Measurements from ENCODE around the gene AGK. TPM values are rescaled to one million over a fixed set of nuclear protein-coding genes. Genes with fewer than 3 reads are reported as not detected.

The AGK gene
- polyA plus RNA-seq, 1 donor, result 27.4 TPM

DNA sequence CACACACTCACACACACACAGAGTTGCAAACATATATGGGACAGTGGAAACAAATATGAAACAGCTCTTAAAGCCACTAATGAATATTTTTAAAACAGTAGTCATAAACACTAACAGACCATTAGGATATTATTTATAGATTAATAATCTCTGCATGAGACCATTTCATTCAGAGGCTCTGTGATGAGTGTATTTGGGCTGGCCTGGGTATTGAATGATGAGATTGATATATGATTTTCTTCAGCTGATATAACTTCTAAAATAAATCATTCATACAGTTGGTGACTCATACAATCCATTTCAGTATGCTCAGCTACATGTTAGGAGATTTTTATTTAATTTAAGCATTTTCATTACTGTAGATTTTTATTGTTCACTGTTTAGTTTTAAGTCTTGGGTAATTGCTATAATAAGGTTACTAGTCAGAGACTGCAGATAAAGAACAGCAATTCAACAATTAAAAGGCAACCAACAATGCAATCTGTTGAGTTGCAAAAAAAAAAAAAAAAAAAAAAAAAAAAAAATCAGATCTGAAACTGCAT lies 25.2 kb upstream of the AGK start:
- Histone ChIP-seq H3K36me3 (ENCODE audit: control insufficient read depth, insufficient read depth, low read length) (no peaks in the 10 kb centered on the region), H3K4me1 (ENCODE audit: control insufficient read depth, insufficient read depth, low read length) (no peaks in the 10 kb centered on the region), H3K27ac (ENCODE audit: low read length) (no peak overlapping the region), H3K4me3 (ENCODE audit: low read length) (no peak overlapping the region), H3K9me3 (ENCODE audit: control insufficient read depth, low read depth, low read length) (no peaks in the 10 kb centered on the region), H3K27me3 (ENCODE audit: control insufficient read depth, insufficient read depth, low read length) (peaks cover 3% of the 10 kb centered on the region)
- DNase-seq, result no peak

DNA sequence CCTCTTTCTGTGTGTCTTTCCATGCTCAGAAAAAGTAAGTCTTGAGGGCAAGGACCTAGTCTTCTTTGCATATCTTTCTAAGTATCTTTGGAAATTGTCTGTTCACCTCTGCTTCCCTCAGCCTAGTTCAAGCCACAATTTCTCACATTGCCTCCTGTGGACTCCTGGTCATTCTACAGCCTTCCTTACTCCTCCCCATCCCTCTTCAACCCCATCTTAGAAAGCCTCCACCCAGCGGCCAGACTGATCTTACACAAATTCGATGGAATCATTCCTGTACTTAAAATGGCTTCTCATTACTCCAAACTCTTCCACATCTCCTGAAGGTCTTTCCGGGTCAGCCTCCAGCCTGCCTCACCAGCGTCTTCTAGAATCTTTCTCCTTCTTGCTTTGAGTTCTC lies 24.1 kb upstream of the AGK start:
- DNase-seq, result no peak
- Histone ChIP-seq H3K36me3 (ENCODE audit: control insufficient read depth, insufficient read depth, low read length) (no peaks in the 10 kb centered on the region), H3K27ac (ENCODE audit: low read length) (no peak overlapping the region), H3K9me3 (ENCODE audit: control insufficient read depth, low read depth, low read length) (no peaks in the 10 kb centered on the region), H3K4me1 (ENCODE audit: control insufficient read depth, insufficient read depth, low read length) (no peaks in the 10 kb centered on the region), H3K4me3 (ENCODE audit: low read length) (no peak overlapping the region), H3K27me3 (ENCODE audit: control insufficient read depth, insufficient read depth, low read length) (peaks cover 3% of the 10 kb centered on the region)
- 100% methylated on average over 2 of the region's 4 CpGs for WGBS (ENCODE audit: insufficient coverage, low lambda C conversion rate)

DNA sequence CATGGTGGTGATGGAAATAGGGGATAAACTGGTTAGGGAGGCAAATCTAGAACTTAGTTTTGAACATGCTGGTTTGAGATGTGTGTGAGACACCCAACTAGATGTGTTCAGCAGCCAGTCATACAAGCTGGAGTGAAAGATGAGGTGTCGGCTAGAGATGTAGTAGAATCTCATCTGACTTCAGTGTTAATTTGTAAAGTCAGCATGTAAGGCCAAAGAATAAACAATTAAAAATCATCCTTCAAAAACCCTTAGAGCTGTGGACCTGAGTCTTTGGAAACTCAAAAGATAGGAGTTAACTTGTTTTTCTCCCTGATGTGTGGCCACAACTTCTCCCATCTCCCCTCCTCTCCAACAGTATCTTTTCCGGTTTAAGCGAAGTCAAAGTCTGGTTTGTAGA lies 22.8 kb upstream of the AGK start:
- WGBS (ENCODE audit: insufficient coverage, low lambda C conversion rate), result no CpG with 5 or more reads among the region's 3 CpGs
- Histone ChIP-seq H3K4me3 (ENCODE audit: low read length) (no peak overlapping the region), H3K4me1 (ENCODE audit: control insufficient read depth, insufficient read depth, low read length) (peaks cover 2% of the 10 kb centered on the region), H3K27me3 (ENCODE audit: control insufficient read depth, insufficient read depth, low read length) (peaks cover 3% of the 10 kb centered on the region), H3K27ac (ENCODE audit: low read length) (no peak overlapping the region), H3K36me3 (ENCODE audit: control insufficient read depth, insufficient read depth, low read length) (no peaks in the 10 kb centered on the region), H3K9me3 (ENCODE audit: control insufficient read depth, low read depth, low read length) (no peaks in the 10 kb centered on the region)
- no peak for DNase-seq

DNA sequence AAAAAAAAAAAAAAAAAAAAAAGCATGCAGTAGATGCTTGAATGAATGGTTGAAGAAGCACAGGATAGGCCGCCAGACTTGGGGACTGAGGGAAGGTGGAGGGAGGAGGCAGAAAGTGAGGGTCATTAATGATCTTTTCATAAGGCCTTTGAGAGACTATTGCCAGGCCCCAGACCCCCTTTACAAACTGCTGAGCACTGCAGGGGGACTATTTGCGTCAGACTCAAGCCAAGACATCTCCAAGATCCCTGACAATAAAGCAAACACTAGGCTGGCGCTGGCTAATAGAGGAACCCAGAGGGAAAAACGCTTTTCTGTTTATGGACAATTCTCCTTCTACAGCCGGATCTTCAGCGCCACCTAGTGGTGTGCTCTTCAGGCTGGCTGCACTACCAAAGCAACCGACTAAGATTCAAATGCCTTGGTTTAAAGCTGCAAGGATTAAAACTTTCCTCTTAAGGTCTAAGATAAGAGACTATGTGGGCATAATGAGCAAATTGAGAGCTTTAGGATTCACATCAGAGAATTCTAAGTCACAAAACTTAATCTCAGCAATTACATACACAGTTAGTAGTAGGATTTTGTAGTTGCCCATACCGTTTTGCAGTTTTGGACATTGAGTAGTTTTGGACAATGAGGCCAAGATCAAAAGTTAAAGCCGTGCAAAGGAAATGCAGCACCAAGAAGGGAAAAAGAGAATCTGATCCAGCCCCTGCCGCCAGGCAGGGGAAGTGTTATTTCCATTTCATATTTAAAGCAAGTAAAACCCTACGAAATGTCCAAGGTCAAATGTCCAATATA lies 17.9 kb upstream of the AGK start:
- WGBS (ENCODE audit: insufficient coverage, low lambda C conversion rate), result 60% methylated on average over 1 of the region's 11 CpGs
- Histone ChIP-seq H3K9me3 (ENCODE audit: control insufficient read depth, low read depth, low read length) (no peaks in the 10 kb centered on the region), H3K36me3 (ENCODE audit: control insufficient read depth, insufficient read depth, low read length) (no peaks in the 10 kb centered on the region), H3K27ac (ENCODE audit: low read length) (no peak overlapping the region), H3K4me1 (ENCODE audit: control insufficient read depth, insufficient read depth, low read length) (peaks cover 2% of the 10 kb centered on the region), H3K27me3 (ENCODE audit: control insufficient read depth, insufficient read depth, low read length) (no peaks in the 10 kb centered on the region), H3K4me3 (ENCODE audit: low read length) (no peak overlapping the region)
- peak; percentile 54 to 56 for DNase-seq

DNA sequence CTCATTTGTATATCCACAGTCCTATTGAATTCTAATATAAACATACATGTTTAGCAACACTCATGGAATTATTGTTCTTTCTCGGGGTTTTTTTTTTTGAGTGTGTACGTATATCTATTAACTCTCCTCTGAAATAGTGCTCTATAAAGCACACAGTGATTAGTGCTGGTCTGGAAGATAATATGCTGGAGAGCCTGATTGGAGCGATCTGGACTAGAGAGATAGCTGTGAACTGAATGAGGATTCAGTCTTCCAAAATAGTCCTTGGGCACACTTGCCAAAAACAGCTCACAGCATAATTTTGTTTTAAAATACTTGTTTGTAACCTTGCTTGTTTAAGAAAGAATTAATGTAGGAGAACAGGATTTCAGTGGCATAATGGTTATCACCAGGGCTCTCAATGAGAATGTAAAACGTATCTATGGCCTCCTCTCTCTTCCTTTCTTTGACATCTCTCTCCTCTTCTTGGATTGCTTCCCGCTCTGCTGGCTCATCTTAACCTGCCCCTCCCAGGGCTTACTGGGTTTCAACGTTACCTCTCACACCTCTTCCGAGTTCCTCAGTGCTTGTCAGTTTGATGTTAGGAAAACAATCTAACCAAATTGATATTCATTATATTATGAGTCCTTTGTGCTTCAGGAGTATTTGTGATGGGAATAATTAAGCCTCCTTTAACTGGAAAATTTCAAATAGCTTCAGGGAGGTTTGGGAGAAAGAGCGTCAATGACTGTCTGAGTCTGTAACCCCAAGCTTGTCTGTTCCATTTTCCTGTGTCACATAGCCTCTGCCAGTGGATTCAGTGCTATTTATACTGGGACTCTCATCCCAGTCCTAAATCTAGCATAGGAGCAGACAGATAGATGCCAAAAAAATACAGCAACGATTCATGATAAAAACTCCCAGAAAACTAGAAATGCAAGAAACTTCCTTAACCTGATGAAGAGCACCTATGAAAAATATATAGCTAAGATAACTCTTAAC lies 16.2 kb upstream of the AGK start:
- H3K27me3 ChIP-seq (ENCODE audit: control insufficient read depth, insufficient read depth, low read length), result no peaks in the 10 kb centered on the region
- no peak overlapping the region for H3K4me3 ChIP-seq (ENCODE audit: low read length)
- WGBS (ENCODE audit: insufficient coverage, low lambda C conversion rate), result 65% methylated on average over 6 of the region's 9 CpGs
- H3K27ac ChIP-seq (ENCODE audit: low read length), result no peak overlapping the region
- no peaks in the 10 kb centered on the region for H3K9me3 ChIP-seq (ENCODE audit: control insufficient read depth, low read depth, low read length)
- no peaks in the 10 kb centered on the region for H3K36me3 ChIP-seq (ENCODE audit: control insufficient read depth, insufficient read depth, low read length)
- peaks cover 2% of the 10 kb centered on the region for H3K4me1 ChIP-seq (ENCODE audit: control insufficient read depth, insufficient read depth, low read length)
- DNase-seq, result no peak

DNA sequence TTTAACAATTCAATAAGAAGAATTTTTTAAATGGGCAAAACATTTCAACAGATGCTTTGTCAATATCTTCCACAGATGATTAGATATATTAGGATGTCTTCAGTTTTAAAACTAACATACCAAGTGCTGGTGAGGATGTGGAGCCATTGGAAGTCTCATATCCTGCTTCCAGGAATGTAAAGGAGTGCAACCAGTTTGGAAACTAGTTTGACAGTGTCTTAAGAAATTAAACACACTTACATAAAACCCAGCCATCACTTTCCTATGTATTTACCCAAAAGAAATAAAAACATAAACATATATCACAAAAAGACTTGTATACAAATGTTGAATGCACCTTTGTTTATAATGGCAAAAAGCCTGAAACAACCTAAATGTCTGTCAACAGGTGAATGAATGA lies 13.3 kb upstream of the AGK start:
- Histone ChIP-seq H3K27me3 (ENCODE audit: control insufficient read depth, insufficient read depth, low read length) (no peaks in the 10 kb centered on the region), H3K4me3 (ENCODE audit: low read length) (no peak overlapping the region), H3K9me3 (ENCODE audit: control insufficient read depth, low read depth, low read length) (no peaks in the 10 kb centered on the region), H3K4me1 (ENCODE audit: control insufficient read depth, insufficient read depth, low read length) (peaks cover 2% of the 10 kb centered on the region), H3K27ac (ENCODE audit: low read length) (no peak overlapping the region), H3K36me3 (ENCODE audit: control insufficient read depth, insufficient read depth, low read length) (no peaks in the 10 kb centered on the region)
- no peak for DNase-seq

DNA sequence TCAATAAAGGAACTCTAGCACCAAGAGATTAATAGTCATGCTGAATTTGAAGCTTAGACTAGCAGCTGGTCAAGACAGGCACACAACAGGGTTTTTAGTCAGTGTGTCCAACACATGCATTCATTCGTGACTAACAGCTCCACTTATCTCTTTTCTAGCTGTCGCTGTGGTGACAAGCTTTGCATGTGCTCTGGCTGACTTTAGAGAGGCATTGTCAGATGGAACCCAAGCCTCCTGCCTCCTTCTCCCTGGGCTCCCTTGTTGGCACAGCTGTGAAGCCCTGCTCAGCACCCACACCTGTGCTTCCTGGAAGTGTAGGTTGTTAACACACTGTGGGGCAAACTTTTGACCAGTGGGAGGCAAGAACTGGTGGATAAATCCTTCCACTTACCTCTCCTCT lies 9.8 kb upstream of the AGK start:
- no CpG with 5 or more reads among the region's 2 CpGs for WGBS (ENCODE audit: insufficient coverage, low lambda C conversion rate)

DNA sequence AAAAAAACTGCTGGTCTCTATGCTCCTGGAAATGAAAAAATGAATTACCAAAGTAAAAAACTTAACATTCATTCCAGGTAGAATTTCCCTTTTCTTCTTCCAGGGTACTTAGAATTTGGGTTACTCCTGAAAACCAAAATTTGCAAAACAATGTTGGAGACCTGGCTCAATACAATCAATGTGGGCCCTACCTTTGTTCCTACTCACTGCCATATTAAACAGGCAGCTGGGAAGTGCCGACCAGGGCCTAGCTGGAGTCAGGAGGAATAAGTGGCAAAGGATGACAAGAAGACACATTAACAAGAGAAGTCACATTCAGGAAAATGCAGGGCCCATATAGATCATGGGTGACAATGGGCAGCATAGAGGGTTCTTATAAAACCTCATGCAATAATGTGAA lies 6.4 kb upstream of the AGK start:
- Histone ChIP-seq H3K4me3 (ENCODE audit: low read length) (no peak overlapping the region), H3K27me3 (ENCODE audit: control insufficient read depth, insufficient read depth, low read length) (no peaks in the 10 kb centered on the region), H3K36me3 (ENCODE audit: control insufficient read depth, insufficient read depth, low read length) (no peaks in the 10 kb centered on the region), H3K4me1 (ENCODE audit: control insufficient read depth, insufficient read depth, low read length) (no peaks in the 10 kb centered on the region), H3K27ac (ENCODE audit: low read length) (no peak overlapping the region), H3K9me3 (ENCODE audit: control insufficient read depth, low read depth, low read length) (no peaks in the 10 kb centered on the region)
- no CpG with 5 or more reads among the region's 1 CpG for WGBS (ENCODE audit: insufficient coverage, low lambda C conversion rate)
- no peak for DNase-seq

More for the DNA sequence above, 9.8 kb upstream of the AGK start:
- Histone ChIP-seq H3K4me3 (ENCODE audit: low read length) (no peak overlapping the region), H3K9me3 (ENCODE audit: control insufficient read depth, low read depth, low read length) (no peaks in the 10 kb centered on the region), H3K4me1 (ENCODE audit: control insufficient read depth, insufficient read depth, low read length) (no peaks in the 10 kb centered on the region), H3K36me3 (ENCODE audit: control insufficient read depth, insufficient read depth, low read length) (no peaks in the 10 kb centered on the region), H3K27ac (ENCODE audit: low read length) (no peak overlapping the region), H3K27me3 (ENCODE audit: control insufficient read depth, insufficient read depth, low read length) (no peaks in the 10 kb centered on the region)
- DNase-seq, result no peak

DNA sequence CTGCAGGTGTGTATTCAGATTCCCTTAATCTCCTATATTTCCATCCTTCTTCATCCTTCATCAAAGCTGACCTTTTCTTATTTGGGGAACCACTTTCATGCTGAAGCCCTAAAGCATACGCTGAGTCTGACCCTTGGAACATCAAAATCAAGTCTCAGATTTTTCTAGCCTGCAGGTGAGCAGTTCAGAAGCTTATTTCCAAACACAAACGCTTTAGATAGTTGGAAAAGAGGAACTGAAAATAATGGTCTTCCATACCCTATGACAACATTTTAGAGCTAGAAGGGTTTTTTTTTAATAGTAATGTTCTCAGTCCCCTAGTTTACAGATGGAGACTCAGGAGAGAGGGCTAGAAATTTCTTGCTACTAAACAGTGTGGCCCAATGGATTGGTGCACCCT lies 1.6 kb upstream of the AGK start:
- no peak overlapping the region for H3K27ac ChIP-seq (ENCODE audit: low read length)
- DNase-seq, result no peak
- H3K4me3 ChIP-seq (ENCODE audit: low read length), result no peak overlapping the region
- no peaks in the 10 kb centered on the region for H3K36me3 ChIP-seq (ENCODE audit: control insufficient read depth, insufficient read depth, low read length)
- WGBS (ENCODE audit: insufficient coverage, low lambda C conversion rate), result 100% methylated on average over 2 of the region's 2 CpGs
- peaks cover 6% of the 10 kb centered on the region for H3K4me1 ChIP-seq (ENCODE audit: control insufficient read depth, insufficient read depth, low read length)
- H3K27me3 ChIP-seq (ENCODE audit: control insufficient read depth, insufficient read depth, low read length), result no peaks in the 10 kb centered on the region
- H3K9me3 ChIP-seq (ENCODE audit: control insufficient read depth, low read depth, low read length), result no peaks in the 10 kb centered on the region

DNA sequence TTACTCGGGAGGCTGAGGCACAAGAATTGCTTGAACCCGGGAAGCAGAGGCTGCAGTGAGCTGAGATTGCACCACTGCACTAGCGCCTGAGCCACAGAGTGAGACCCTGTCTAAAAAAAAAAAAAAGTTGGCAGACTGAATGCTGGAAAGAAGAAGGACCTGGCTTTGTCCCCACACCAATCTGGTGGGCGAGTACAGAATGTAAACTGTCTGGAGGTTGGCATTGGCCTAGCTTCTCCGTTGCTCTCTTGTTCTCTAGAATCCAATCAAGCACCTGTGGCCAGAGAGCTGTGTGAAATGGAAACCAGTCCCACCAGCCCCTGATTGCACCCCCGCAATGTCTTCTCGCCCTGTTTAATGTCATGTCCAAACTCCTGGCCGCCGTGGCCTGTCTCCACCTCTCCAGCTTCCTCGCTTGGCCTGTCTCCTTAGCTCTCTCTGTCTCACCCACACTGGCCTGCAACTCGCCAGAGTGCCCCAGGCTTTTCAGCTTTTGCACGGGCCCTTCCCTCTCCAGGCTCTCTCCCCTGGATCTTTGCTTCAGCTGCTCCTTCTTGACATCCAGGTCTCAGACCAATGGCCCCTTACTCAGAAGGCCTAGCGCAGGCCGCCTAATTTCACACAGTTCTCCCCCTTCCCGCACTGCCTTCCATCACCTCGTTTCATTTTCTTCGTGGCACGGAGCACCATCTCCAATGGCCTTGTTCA lies 670 bp upstream of the AGK start:
- H3K36me3 ChIP-seq (ENCODE audit: control insufficient read depth, insufficient read depth, low read length), result no peaks in the 10 kb centered on the region
- no peaks in the 10 kb centered on the region for H3K9me3 ChIP-seq (ENCODE audit: control insufficient read depth, low read depth, low read length)
- H3K4me3 ChIP-seq (ENCODE audit: low read length), result peak overlapping the region; percentile 47
- DNase-seq, result no peak
- no peaks in the 10 kb centered on the region for H3K27me3 ChIP-seq (ENCODE audit: control insufficient read depth, insufficient read depth, low read length)
- WGBS (ENCODE audit: insufficient coverage, low lambda C conversion rate), result 7% methylated on average over 3 of the region's 18 CpGs
- H3K4me1 ChIP-seq (ENCODE audit: control insufficient read depth, insufficient read depth, low read length), result peaks cover 6% of the 10 kb centered on the region
- H3K27ac ChIP-seq (ENCODE audit: low read length), result peak overlapping the region; percentile 2

Data from large intestine (tissue), 3 donors.